ENCODE data around the gene MTMR3.

GRCh38 chr22:29975494-29975893 lies 92.5 kb downstream of the MTMR3 start:
- TF ChIP-seq CTCF (IDR thresholded peaks at IDR 0.05; ENCODE audit: low read length) (no peak), EZH2phosphoT487 (IDR thresholded peaks at IDR 0.05; ENCODE audit: low read length) (no peak), EZH2 (optimal IDR thresholded peaks at IDR 0.05; ENCODE audit: low read depth, low read length) (no peak)

Data from MM.1S (cell line).